ENCODE results near the gene OR52A5. TPM values are rescaled to one million over a fixed set of nuclear protein-coding genes. Genes with fewer than 3 reads are reported as not detected.
A peak's percentile ranks its signal among the peaks of the same experiment; 100 is the strongest.

The OR52A5 gene
- total RNA-seq, 1 experiment from 2014 or later, result 0.11 TPM

GRCh38 chr11:5115339-5115738 is 22.8 kb downstream of the OR52A5 start:
- Mint-ChIP-seq H3K4me3 (no peak overlapping the region), H3K27ac (no peak overlapping the region), H3K36me3 (no peaks in the 10 kb centered on the region), H3K4me1 (no peaks in the 10 kb centered on the region), H3K27me3 (ENCODE audit: low read depth) (no peaks in the 10 kb centered on the region), H3K9me3 (peaks cover 6% of the 10 kb centered on the region)
- TF ChIP-seq PRDM15 (CRISPR knock-in tag; IDR thresholded peaks at IDR 0.05) (no peak), ZNF416 (CRISPR knock-in tag; IDR thresholded peaks at IDR 0.05) (no peak), ZNF512 (CRISPR knock-in tag; IDR thresholded peaks at IDR 0.05; ENCODE audit: borderline replicate concordance) (no peak), RORB (CRISPR knock-in tag; IDR thresholded peaks at IDR 0.05) (no peak), ZNF219 (CRISPR knock-in tag; IDR thresholded peaks at IDR 0.05; ENCODE audit: borderline replicate concordance) (no peak), AR (CRISPR knock-in tag; IDR thresholded peaks at IDR 0.05) (no peak), CTCF (IDR thresholded peaks at IDR 0.05) (no peak), ATF6 (CRISPR knock-in tag; IDR thresholded peaks at IDR 0.05) (no peak)
- POLR2A ChIA-PET, result no interaction called here
- no peak for DNase-seq (ENCODE audit: low spot score)
- ATAC-seq, result no peak
- CTCF ChIA-PET, result no interaction called here

- Mint-ChIP-seq H3K27me3 (ENCODE audit: low read depth) (no peaks in the 10 kb centered on the region; the same call in 1 of the 2 replicates), H3K4me3 (no peak overlapping the region), H3K4me1 (peaks cover 7% of the 10 kb centered on the region), H3K27ac (no peak overlapping the region), H3K36me3 (no peaks in the 10 kb centered on the region), H3K9me3 (no peaks in the 10 kb centered on the region)
- ChIA-PET CTCF (no interaction called here), POLR2A (no interaction called here)
- DNase-seq (ENCODE audit: low spot score), result no peak
- peak; percentile 39; the same call in 1 of the 2 replicates for ATAC-seq
- no peak for TF ChIP-seq NR1H2 (CRISPR knock-in tag; IDR thresholded peaks at IDR 0.05)
- no peak for TF ChIP-seq NFYB (CRISPR knock-in tag; conservative IDR thresholded peaks at IDR 0.05; ENCODE audit: low read depth)
- no peak for TF ChIP-seq MYBL2 (CRISPR knock-in tag; IDR thresholded peaks at IDR 0.05)
- TF ChIP-seq FOXK1 (CRISPR knock-in tag; IDR thresholded peaks at IDR 0.05), result no peak
- no peak for TF ChIP-seq ESRRA (CRISPR knock-in tag; IDR thresholded peaks at IDR 0.05; ENCODE audit: borderline replicate concordance)
- TF ChIP-seq ZNF121 (CRISPR knock-in tag; IDR thresholded peaks at IDR 0.05), result no peak
- no peak for TF ChIP-seq ZMAT4 (CRISPR knock-in tag; IDR thresholded peaks at IDR 0.05)
- no peak for TF ChIP-seq RORB (CRISPR knock-in tag; IDR thresholded peaks at IDR 0.05)
- no peak for TF ChIP-seq ZNF138 (CRISPR knock-in tag; conservative IDR thresholded peaks at IDR 0.05)
- TF ChIP-seq CBFB (CRISPR knock-in tag; IDR thresholded peaks at IDR 0.05; ENCODE audit: low read depth), result no peak
- no peak for TF ChIP-seq ATF1 (CRISPR knock-in tag; IDR thresholded peaks at IDR 0.05)
- no peak for TF ChIP-seq ZNF532 (CRISPR knock-in tag; IDR thresholded peaks at IDR 0.05; ENCODE audit: borderline replicate concordance)
Observed at GRCh38 chr11:5107285-5107684, 30.9 kb downstream of the OR52A5 start.

Measured in WTC11 (cell line).